IMR-90 (cell line): Measurements from ENCODE around the gene AGAP1. TPM values are rescaled to one million over a fixed set of nuclear protein-coding genes. Genes with fewer than 3 reads are reported as not detected.

ENCODE experiments used
- ATAC-seq: fragments of 200-7000 bp; cut with Tn5 transposase; 2 replicates; pipeline ENCODE4 v1.9.1; 2020; ENCODE audit warnings: low read depth, mild to moderate bottlenecking, moderate library complexity
- BruUV-seq: library from RNA; stranded (reverse); fragments of 400-500 nt; replicated peaks from 2 replicates; lab custom pipeline; 2021; lab: Mats Ljungman, UMichigan
- CTCF ChIA-PET: fragments of 300-600 bp; formaldehyde crosslinking; extraction: SDS; loops from one replicate; lab custom pipeline; 2021; ENCODE audit warnings: antibody characterized with exemption; lab: Yijun Ruan, JAX
- POLR2A ChIA-PET: fragments of 300-600 bp; sonication (Branson Sonifier 250); formaldehyde crosslinking; loops from one replicate; lab custom pipeline; 2022; ENCODE audit warnings: antibody characterized with exemption; ENCODE audit not compliant: unreplicated experiment; lab: Charles Lee
- DNase-seq: peaks from one replicate; pipeline ENCODE4 v3.0.0; 2013
- H2AFZ ChIP-seq: replicated peaks from 2 replicates; pipeline ENCODE3; 2013; ENCODE audit warnings: low read length, mild to moderate bottlenecking; ENCODE audit not compliant: poor library complexity
- H2AK5ac ChIP-seq: 2 replicates; pipeline ENCODE4 v1.6.1; 2013; ENCODE audit warnings: low read depth, low read length, inconsistent platforms
- H2AK9ac ChIP-seq: replicated peaks from 2 replicates; pipeline ENCODE3; 2013; ENCODE audit warnings: mild to moderate bottlenecking, low read depth, low read length, moderate library complexity; ENCODE audit not compliant: poor library complexity
- H2BK120ac ChIP-seq: 2 replicates; pipeline ENCODE4 v1.6.1; 2013; ENCODE audit warnings: low read depth, low read length, inconsistent platforms
- H2BK15ac ChIP-seq: 3 replicates; pipeline ENCODE4 v1.6.1; 2013; ENCODE audit warnings: low read depth, low read length, inconsistent platforms
- H2BK20ac ChIP-seq: 2 replicates; pipeline ENCODE4 v1.6.1; 2013; ENCODE audit warnings: low read depth, mild to moderate bottlenecking, inconsistent platforms, low read length, moderate library complexity
- H2BK5ac ChIP-seq: 2 replicates; pipeline ENCODE4 v1.6.1; 2013; ENCODE audit warnings: mild to moderate bottlenecking, low read depth, low read length, inconsistent platforms; ENCODE audit not compliant: poor library complexity, severe bottlenecking
- H3K14ac ChIP-seq: replicated peaks from 2 replicates; pipeline ENCODE4 v1.6.1; 2013; ENCODE audit warnings: low read depth, low read length, inconsistent platforms
- H3K18ac ChIP-seq: 2 replicates; pipeline ENCODE4 v1.6.1; 2013; ENCODE audit warnings: low read depth, low read length, control low read depth
- H3K23ac ChIP-seq: 2 replicates; pipeline ENCODE4 v1.6.1; 2013; ENCODE audit warnings: low read depth, low read length, inconsistent platforms
- H3K27ac ChIP-seq: 2 replicates; pipeline ENCODE4 v1.5.1; 2013; ENCODE audit warnings: mild to moderate bottlenecking, control low read depth, low read length; ENCODE audit not compliant: insufficient read depth
- H3K27me3 ChIP-seq: 2 replicates; pipeline ENCODE4 v1.6.1; 2013; ENCODE audit warnings: low read length; ENCODE audit not compliant: control insufficient read depth, insufficient read depth
- H3K36me3 ChIP-seq: 2 replicates; pipeline ENCODE4 v1.6.1; 2013; ENCODE audit warnings: low read length, mixed read lengths; ENCODE audit not compliant: control insufficient read depth, insufficient read depth
- H3K4ac ChIP-seq: 2 replicates; pipeline ENCODE4 v1.6.1; 2013; ENCODE audit warnings: low read depth, low read length, inconsistent platforms
- H3K4me1 ChIP-seq: 2 replicates; pipeline ENCODE4 v1.6.1; 2013; ENCODE audit warnings: low read length, mixed read lengths; ENCODE audit not compliant: control insufficient read depth, insufficient read depth
- H3K4me2 ChIP-seq: 2 replicates; pipeline ENCODE4 v1.6.1; 2013; ENCODE audit warnings: low read depth, mild to moderate bottlenecking, control low read depth, low read length, moderate library complexity
- H3K4me3 ChIP-seq: 2 replicates; pipeline ENCODE4 v1.5.1; 2013; ENCODE audit warnings: low read depth, mild to moderate bottlenecking, control low read depth, low read length, moderate library complexity; ENCODE audit not compliant: insufficient read depth
- H3K56ac ChIP-seq: 2 replicates; pipeline ENCODE4 v1.6.1; 2013; ENCODE audit warnings: low read length, inconsistent platforms; ENCODE audit not compliant: insufficient read depth; ENCODE audit errors: extremely low read depth
- H3K79me1 ChIP-seq, 2 experiments: 2 replicates each; pipeline ENCODE4 v1.6.1; 2013; ENCODE audit warnings: low read length in 2 of 2, inconsistent platforms in 1 of 2, low read depth in 1 of 2
- H3K9ac ChIP-seq: 2 replicates; pipeline ENCODE4 v1.6.1; 2013; ENCODE audit warnings: low read depth, low read length, control low read depth
- H3K9me1 ChIP-seq: 2 replicates; pipeline ENCODE4 v1.6.1; 2013; ENCODE audit warnings: low read length, inconsistent platforms; ENCODE audit not compliant: insufficient read depth
- H3K9me3 ChIP-seq: 2 replicates; pipeline ENCODE4 v1.6.1; 2013; ENCODE audit warnings: low read length; ENCODE audit not compliant: control insufficient read depth, insufficient read depth
- H4K20me1 ChIP-seq: 2 replicates; pipeline ENCODE4 v1.6.1; 2013; ENCODE audit warnings: low read length, inconsistent platforms; ENCODE audit not compliant: insufficient read depth
- H4K5ac ChIP-seq: 2 replicates; pipeline ENCODE4 v1.6.1; 2013; ENCODE audit warnings: mild to moderate bottlenecking, low read depth, low read length, control low read depth
- H4K8ac ChIP-seq, 2 experiments: 2 replicates each; pipeline ENCODE4 v1.6.1; 2013; ENCODE audit warnings: low read depth in 2 of 2, low read length in 2 of 2, control low read depth in 1 of 2, inconsistent platforms in 1 of 2
- H4K91ac ChIP-seq: 2 replicates; pipeline ENCODE4 v1.6.1; 2013; ENCODE audit warnings: low read depth, low read length, inconsistent platforms; ENCODE audit not compliant: insufficient read depth
- CHD1 ChIP-seq: IDR thresholded peaks from 2 replicates; pipeline ENCODE4 v1.6.1; 2012; ENCODE audit warnings: low read depth, low read length, improper control_type of control experiment
- ELK1 ChIP-seq: fragments of 150-350 bp; IDR thresholded peaks from 2 replicates; pipeline ENCODE4 v1.6.1; 2016; ENCODE audit warnings: low read depth, mild to moderate bottlenecking, low read length, moderate library complexity, borderline replicate concordance
- MAZ ChIP-seq: IDR thresholded peaks from 2 replicates; pipeline ENCODE4 v1.6.1; 2012; ENCODE audit warnings: low read depth, mild to moderate bottlenecking, low read length, improper control_type of control experiment, moderate library complexity, borderline replicate concordance
- NFE2L2 ChIP-seq: fragments of 150-350 bp; IDR thresholded peaks from 2 replicates; pipeline ENCODE4 v1.6.1; 2016; ENCODE audit warnings: low read depth, mild to moderate bottlenecking, low read length
- POLR2A ChIP-seq: IDR thresholded peaks from 2 replicates; pipeline ENCODE4 v1.6.1; 2012; ENCODE audit warnings: mild to moderate bottlenecking, low read depth, low read length
- USF2 ChIP-seq: fragments of 150-350 bp; IDR thresholded peaks from 2 replicates; pipeline ENCODE4 v1.6.1; 2017; ENCODE audit warnings: mild to moderate bottlenecking, antibody characterized with exemption, low read length, low read depth
- WGBS, 2 experiments: methylation state at CpG; one replicate each; pipeline versions ENCODE4 v1.1.5 to v1.1.7; 2013; ENCODE audit warnings: missing lambda C conversion rate in 2 of 2; ENCODE audit not compliant: insufficient read length in 1 of 2; ENCODE audit errors: extremely low coverage in 2 of 2; 5-methylcytosine and 5-hydroxymethylcytosine counted together
- dilution Hi-C: fragments of 300-500 bp; cut with HindIII; formaldehyde crosslinking; loops from one replicate; pipeline ENCODE4 v1.14.3; 2018; ENCODE audit warnings: low sequenced_read_pairs; ENCODE audit not compliant: unreplicated experiment
- in situ Hi-C: fragments of 300-500 bp; cut with MboI; formaldehyde crosslinking; loops from 3 replicates; pipeline ENCODE4 v1.14.3; 2019; ENCODE audit warnings: low sequenced_read_pairs, inconsistent platforms, mixed read lengths
- intact Hi-C: fragments of 100-400 bp; cut with micrococcal nuclease; formaldehyde crosslinking; loops from 2 replicates; pipeline ENCODE4 v1.10.0; 2022
- polyA plus RNA-seq, 3 experiments: library from polyadenylated mRNA; depleted of rRNA; stranded (reverse); fragments of >200 nt; gene quantifications; 2 replicates each; pipeline ENCODE4 v1.2.3, GENCODE V29; 2012; ENCODE audit warnings: low replicate concordance in 1 of 3
- total RNA-seq: library from RNA; depleted of rRNA; stranded (reverse); fragments of >200 nt; gene quantifications from 2 replicates; pipeline ENCODE4 v1.2.3, GENCODE V29; 2012

Gene AGAP1
- total and polyA plus RNA-seq, 2 of the 4 experiments (the other 2 are of a cell fraction) = 15.1 to 16.4 TPM

DNA sequence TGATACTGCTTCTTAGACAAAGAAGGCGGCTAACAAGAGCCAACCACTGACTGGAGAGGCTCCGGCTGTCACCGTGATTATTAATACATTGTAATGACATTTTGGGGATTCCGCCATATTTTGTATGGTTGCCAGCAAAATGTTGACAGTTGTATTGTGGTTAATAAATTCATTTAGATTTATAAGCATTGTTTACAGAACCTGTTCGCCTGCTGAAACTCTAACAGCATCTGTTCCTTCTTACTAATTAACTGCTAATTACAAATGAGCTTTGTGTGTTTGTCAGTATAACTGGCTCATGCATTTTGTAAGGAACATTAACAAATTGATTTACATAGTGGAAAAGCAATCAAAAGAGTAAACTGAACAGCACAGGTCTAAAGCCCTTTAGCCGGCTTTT is 342.0 kb downstream of the AGAP1 start:
- Histone ChIP-seq H3K14ac (no peak overlapping the region), H3K4me2 (no peak overlapping the region), H4K20me1 (no peaks in the 10 kb centered on the region), H3K9ac (no peak overlapping the region), H3K56ac (no peak overlapping the region), H2AK9ac (no peak overlapping the region), H4K91ac (no peak overlapping the region), H3K4me3 (no peak overlapping the region), H2BK120ac (no peak overlapping the region), H3K27ac (no peak overlapping the region), H2AK5ac (no peak overlapping the region), H2AFZ (no peak overlapping the region), H3K18ac (no peak overlapping the region), H3K27me3 (no peaks in the 10 kb centered on the region), H2BK20ac (no peak overlapping the region), H2BK5ac (no peak overlapping the region), H4K5ac (no peak overlapping the region), H3K4me1 (0 out of 2 replicates have a peak, but pooled peaks cover 1% of the 10 kb centered on the region), H4K8ac (no peak overlapping the region), H3K4ac (no peak overlapping the region), H3K9me1 (no peaks in the 10 kb centered on the region), H3K36me3 (no peaks in the 10 kb centered on the region), H3K9me3 (no peaks in the 10 kb centered on the region), H3K23ac (no peak overlapping the region), H2BK15ac (no peak overlapping the region), H3K79me1 (no peaks in the 10 kb centered on the region)
- DNase-seq (no peak), ATAC-seq (no peak)
- intact Hi-C loops (no loop called here), dilution Hi-C loops (no loop called here), in situ Hi-C loops (no loop called here)
- ChIA-PET CTCF (interaction anchor here (0.7 kb wide), 1 partner anchor 19 kb away, joined by 3 read pairs; no protein-coding TSS in a partner anchor), POLR2A (no interaction called here)
- WGBS, 2 experiments = no CpG with 5 or more reads among the region's 6 CpGs
- no peak for TF ChIP-seq USF2
- TF ChIP-seq ELK1 = no peak
- TF ChIP-seq CHD1 = no peak
- no peak for TF ChIP-seq NFE2L2
- TF ChIP-seq POLR2A = no peak
- TF ChIP-seq MAZ = no peak
- BruUV-seq = no TSS peak
